Activated naive CD4-positive, alpha-beta T cell (primary cell): ENCODE results near the gene NKX3-2.

Experiments
- DNase-seq, 4 experiments: peaks; one replicate each; lab custom pipeline; 2025; lab: John Stamatoyannopoulos, UW

The NKX3-2 gene

GRCh38 chr4:13531625-13531998 lies 12.7 kb downstream of the NKX3-2 start:
- no peak for DNase-seq

GRCh38 chr4:13530823-13531624 lies 13.3 kb downstream of the NKX3-2 start:
- no peak for DNase-seq

- no peak for DNase-seq
Measured at GRCh38 chr4:13529128-13529919, 15.0 kb downstream of the NKX3-2 start.

GRCh38 chr4:13528821-13529127 lies 15.5 kb downstream of the NKX3-2 start:
- no peak for DNase-seq

- no peak for DNase-seq
Measured at GRCh38 chr4:13527981-13528820, 16.1 kb downstream of the NKX3-2 start.

GRCh38 chr4:13527192-13527980 lies 16.9 kb downstream of the NKX3-2 start:
- no peak for DNase-seq

- DNase-seq, result no peak
Measured at GRCh38 chr4:13526658-13527057, 17.6 kb downstream of the NKX3-2 start.

GRCh38 chr4:13525606-13526281 lies 18.6 kb downstream of the NKX3-2 start:
- no peak for DNase-seq

- DNase-seq, result no peak
Measured at GRCh38 chr4:13524504-13525243, 19.6 kb downstream of the NKX3-2 start.

- no peak for DNase-seq
Measured at GRCh38 chr4:13523591-13524503, 20.5 kb downstream of the NKX3-2 start.

- DNase-seq, result no peak
Measured at GRCh38 chr4:13523105-13523477, 21.2 kb downstream of the NKX3-2 start.

- DNase-seq, result no peak
Measured at GRCh38 chr4:13522282-13523104, 21.8 kb downstream of the NKX3-2 start.

- no peak for DNase-seq
Measured at GRCh38 chr4:13521047-13521446, 23.3 kb downstream of the NKX3-2 start.

- no peak for DNase-seq
Measured at GRCh38 chr4:13516315-13516860, 27.9 kb downstream of the NKX3-2 start.

- no peak for DNase-seq
Measured at GRCh38 chr4:13515268-13515667, 29.0 kb downstream of the NKX3-2 start.

GRCh38 chr4:13514722-13515121 lies 29.6 kb downstream of the NKX3-2 start:
- DNase-seq, result no peak

GRCh38 chr4:13511101-13511500 lies 33.2 kb downstream of the NKX3-2 start:
- no peak for DNase-seq

GRCh38 chr4:13509442-13509841 lies 34.9 kb downstream of the NKX3-2 start:
- DNase-seq, result no peak
